Lower leg skin (tissue), 4 donors: ENCODE measurements around the gene ABCC1. TPM values are rescaled to one million over a fixed set of nuclear protein-coding genes. Genes with fewer than 3 reads are reported as not detected.
"Not testable (repeated sequence)": the region's sequence is repeated elsewhere in the genome, so short reads cannot be mapped to it uniquely, and the experiment has no call there.

Experiments used
- DNase-seq, 2 donors: peaks; one replicate each; pipeline ENCODE4 v3.0.0-alpha.2; 2019; ENCODE audit warnings: low spot score in 2 of 2
- H3K4me3 ChIP-seq: fragments of 200-600 bp; sonication (generic); 2 replicates; pipeline ENCODE4 v1.5.1; 2017; ENCODE audit warnings: mild to moderate bottlenecking, low read depth; ENCODE audit not compliant: poor library complexity, severe bottlenecking
- CTCF ChIP-seq, 3 donors: fragments of 450-650 bp; IDR thresholded peaks; one replicate each; pipeline ENCODE4 v1.5.1; 2016; ENCODE audit warnings: antibody characterized with exemption in 3 of 3, mild to moderate bottlenecking in 3 of 3, moderate library complexity in 2 of 3
- POLR2A ChIP-seq, 2 donors: fragments of 450-650 bp; IDR thresholded peaks; one replicate each; pipeline ENCODE4 v1.6.1; 2016 to 2017; ENCODE audit warnings: antibody characterized with exemption in 2 of 2, mild to moderate bottlenecking in 1 of 2, moderate library complexity in 1 of 2
- WGBS, 2 donors: methylation state at CpG; one replicate each; pipeline ENCODE4 v1.1.5; 2018; 5-methylcytosine and 5-hydroxymethylcytosine counted together
- intact Hi-C: fragments of 100-400 bp; cut with DNase I; formaldehyde crosslinking; loops from one replicate; pipeline ENCODE4 v1.15.0; 2023; ENCODE audit warnings: low total_unique reads
- total RNA-seq, 4 donors: library from RNA; depleted of rRNA; stranded (reverse); fragments of >200 nt; gene quantifications; one replicate each; pipeline ENCODE4 v1.1.0, GENCODE V29; 2016

ABCC1 gene
- total RNA-seq, 4 donors from 2014 or later = 16.4 to 25.3 (median 21.8) TPM

- 74 to 88% methylated on average over 5 of the region's 5 CpGs for WGBS, 2 donors
- intact Hi-C loops = no loop called here
- no peak for DNase-seq
- no peak for TF ChIP-seq CTCF (IDR thresholded peaks at IDR 0.05)
- TF ChIP-seq POLR2A (IDR thresholded peaks at IDR 0.05) = no peak
- no peak overlapping the region for H3K4me3 ChIP-seq
These were observed 152.2 kb downstream of the ABCC1 start for GRCh38 chr16:16101585-16101984.

- intact Hi-C loops = no loop called here
- WGBS, 2 donors = 92 to 97% methylated on average over 4 of the region's 4 CpGs
- no peak for TF ChIP-seq POLR2A (IDR thresholded peaks at IDR 0.05)
- no peak for TF ChIP-seq CTCF (IDR thresholded peaks at IDR 0.05)
- H3K4me3 ChIP-seq = no peak overlapping the region
- DNase-seq = no peak
These were observed 153.3 kb downstream of the ABCC1 start for GRCh38 chr16:16102738-16103137.

GRCh38 chr16:16104132-16104803 is 154.9 kb downstream of the ABCC1 start:
- H3K4me3 ChIP-seq, intact Hi-C loops, DNase-seq: not testable (repeated sequence)

GRCh38 chr16:16104804-16105141 is 155.4 kb downstream of the ABCC1 start:
- DNase-seq, intact Hi-C loops, H3K4me3 ChIP-seq: not testable (repeated sequence)
- 88 to 95% methylated on average over 7 to 21 of the region's 21 CpGs for WGBS, 2 donors

More at GRCh38 chr16:16104132-16104803, 154.9 kb downstream of the ABCC1 start:
- WGBS, 2 donors = 90 to 94% methylated on average over 13 to 16 of the region's 16 CpGs

GRCh38 chr16:16105646-16106045 is 156.2 kb downstream of the ABCC1 start:
- intact Hi-C loops = no loop called here
- WGBS, 2 donors = 88 to 94% methylated on average over 14 of the region's 14 CpGs
- TF ChIP-seq POLR2A (IDR thresholded peaks at IDR 0.05) (no peak), CTCF (IDR thresholded peaks at IDR 0.05) (no peak)
- no peak for DNase-seq
- H3K4me3 ChIP-seq = no peak overlapping the region

GRCh38 chr16:16106466-16106865 is 157.1 kb downstream of the ABCC1 start:
- intact Hi-C loops = no loop called here
- H3K4me3 ChIP-seq = no peak overlapping the region
- no peak for DNase-seq
- 87 to 92% methylated on average over 6 of the region's 6 CpGs for WGBS, 2 donors
- TF ChIP-seq CTCF (IDR thresholded peaks at IDR 0.05) (no peak), POLR2A (IDR thresholded peaks at IDR 0.05) (no peak)

- no peak for TF ChIP-seq POLR2A (IDR thresholded peaks at IDR 0.05)
- TF ChIP-seq CTCF (IDR thresholded peaks at IDR 0.05) = no peak
- intact Hi-C loops = no loop called here
- no peak overlapping the region for H3K4me3 ChIP-seq
- no peak for DNase-seq
- WGBS, 2 donors = 82 to 86% methylated on average over 6 of the region's 6 CpGs
These were observed 158.4 kb downstream of the ABCC1 start for GRCh38 chr16:16107839-16108238.
